Measurements from ENCODE around the gene ZNF836. TPM values are rescaled to one million over a fixed set of nuclear protein-coding genes. Genes with fewer than 3 reads are reported as not detected.

Gene ZNF836
- total and polyA plus RNA-seq, 2 experiments from 2014 or later: 2.9 to 9.4 TPM

- no peak overlapping the region for H3K27ac ChIP-seq
- H3K79me2 ChIP-seq: no peaks in the 10 kb centered on the region
- no peak overlapping the region for H3K4me2 ChIP-seq
- WGBS (ENCODE audit: low lambda C conversion rate, missing lambda C conversion rate): 98% methylated on average over 15 of the region's 15 CpGs
- no peaks in the 10 kb centered on the region for H3K27me3 ChIP-seq
- no peaks in the 10 kb centered on the region for H4K20me1 ChIP-seq (ENCODE audit: insufficient read depth, poor library complexity, severe bottlenecking)
- H2AFZ ChIP-seq: no peak overlapping the region
- no peak for DNase-seq (ENCODE audit: low spot score)
- no peaks in the 10 kb centered on the region for H3K9me2 ChIP-seq (replicated peaks; ENCODE audit: insufficient read depth)
- no peak for TF ChIP-seq EZH2 (IDR thresholded peaks at IDR 0.05; ENCODE audit: borderline replicate concordance)
- TF ChIP-seq, protein P1, sequence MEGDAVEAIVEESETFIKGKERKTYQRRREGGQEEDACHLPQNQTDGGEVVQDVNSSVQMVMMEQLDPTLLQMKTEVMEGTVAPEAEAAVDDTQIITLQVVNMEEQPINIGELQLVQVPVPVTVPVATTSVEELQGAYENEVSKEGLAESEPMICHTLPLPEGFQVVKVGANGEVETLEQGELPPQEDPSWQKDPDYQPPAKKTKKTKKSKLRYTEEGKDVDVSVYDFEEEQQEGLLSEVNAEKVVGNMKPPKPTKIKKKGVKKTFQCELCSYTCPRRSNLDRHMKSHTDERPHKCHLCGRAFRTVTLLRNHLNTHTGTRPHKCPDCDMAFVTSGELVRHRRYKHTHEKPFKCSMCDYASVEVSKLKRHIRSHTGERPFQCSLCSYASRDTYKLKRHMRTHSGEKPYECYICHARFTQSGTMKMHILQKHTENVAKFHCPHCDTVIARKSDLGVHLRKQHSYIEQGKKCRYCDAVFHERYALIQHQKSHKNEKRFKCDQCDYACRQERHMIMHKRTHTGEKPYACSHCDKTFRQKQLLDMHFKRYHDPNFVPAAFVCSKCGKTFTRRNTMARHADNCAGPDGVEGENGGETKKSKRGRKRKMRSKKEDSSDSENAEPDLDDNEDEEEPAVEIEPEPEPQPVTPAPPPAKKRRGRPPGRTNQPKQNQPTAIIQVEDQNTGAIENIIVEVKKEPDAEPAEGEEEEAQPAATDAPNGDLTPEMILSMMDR (IDR thresholded peaks at IDR 0.05; ENCODE audit: poor library complexity): no peak
- no peak for TF ChIP-seq EZH2phosphoT487 (IDR thresholded peaks at IDR 0.05; ENCODE audit: low read depth, severe bottlenecking, unreplicated experiment)
- H3K4me3 ChIP-seq: no peak overlapping the region
- peaks cover 8% of the 10 kb centered on the region for H3K36me3 ChIP-seq (replicated peaks; ENCODE audit: insufficient read depth, low read depth)
- H3K9me3 ChIP-seq (ENCODE audit: low read depth): peaks cover 65% of the 10 kb centered on the region
- H3K4me1 ChIP-seq (ENCODE audit: insufficient read depth): no peaks in the 10 kb centered on the region
These were observed 15.6 kb downstream of the ZNF836 start for GRCh38 chr19:52155596-52156359.

DNA sequence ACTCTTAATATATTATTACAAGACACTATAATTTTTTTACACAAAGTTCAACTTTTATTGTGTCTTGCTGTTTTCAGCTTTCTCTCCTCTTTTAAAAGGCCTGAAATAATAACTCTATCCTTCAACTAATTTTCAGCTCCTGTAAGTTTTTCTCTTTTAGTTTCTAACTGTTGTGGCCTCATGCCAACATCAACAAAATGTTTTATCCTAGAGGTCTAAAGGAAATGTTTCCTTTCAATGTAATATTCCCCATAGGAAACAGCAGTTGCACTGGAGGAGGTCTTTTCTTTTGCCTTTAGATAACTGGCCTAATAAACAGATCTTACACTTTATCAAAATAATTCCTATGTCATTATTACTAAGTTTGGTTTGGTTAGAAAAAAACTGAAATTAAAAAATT, 23.2 kb downstream of the ZNF836 start:
- Histone ChIP-seq H3K4me3 (no peak overlapping the region), H4K20me1 (ENCODE audit: insufficient read depth, poor library complexity, severe bottlenecking) (no peaks in the 10 kb centered on the region), H3K9me3 (ENCODE audit: low read depth) (peaks cover 27% of the 10 kb centered on the region), H2AFZ (no peak overlapping the region), H3K4me1 (ENCODE audit: insufficient read depth) (no peaks in the 10 kb centered on the region), H3K27me3 (no peaks in the 10 kb centered on the region), H3K79me2 (no peaks in the 10 kb centered on the region), H3K9me2 (replicated peaks; ENCODE audit: insufficient read depth) (no peaks in the 10 kb centered on the region), H3K27ac (no peak overlapping the region), H3K36me3 (replicated peaks; ENCODE audit: insufficient read depth, low read depth) (no peaks in the 10 kb centered on the region), H3K4me2 (no peak overlapping the region)
- TF ChIP-seq, protein P1 (IDR thresholded peaks at IDR 0.05; ENCODE audit: poor library complexity): no peak
- no peak for TF ChIP-seq EZH2 (IDR thresholded peaks at IDR 0.05; ENCODE audit: borderline replicate concordance)
- TF ChIP-seq EZH2phosphoT487 (IDR thresholded peaks at IDR 0.05; ENCODE audit: low read depth, severe bottlenecking, unreplicated experiment): no peak
- no peak for DNase-seq (ENCODE audit: low spot score)

DNA sequence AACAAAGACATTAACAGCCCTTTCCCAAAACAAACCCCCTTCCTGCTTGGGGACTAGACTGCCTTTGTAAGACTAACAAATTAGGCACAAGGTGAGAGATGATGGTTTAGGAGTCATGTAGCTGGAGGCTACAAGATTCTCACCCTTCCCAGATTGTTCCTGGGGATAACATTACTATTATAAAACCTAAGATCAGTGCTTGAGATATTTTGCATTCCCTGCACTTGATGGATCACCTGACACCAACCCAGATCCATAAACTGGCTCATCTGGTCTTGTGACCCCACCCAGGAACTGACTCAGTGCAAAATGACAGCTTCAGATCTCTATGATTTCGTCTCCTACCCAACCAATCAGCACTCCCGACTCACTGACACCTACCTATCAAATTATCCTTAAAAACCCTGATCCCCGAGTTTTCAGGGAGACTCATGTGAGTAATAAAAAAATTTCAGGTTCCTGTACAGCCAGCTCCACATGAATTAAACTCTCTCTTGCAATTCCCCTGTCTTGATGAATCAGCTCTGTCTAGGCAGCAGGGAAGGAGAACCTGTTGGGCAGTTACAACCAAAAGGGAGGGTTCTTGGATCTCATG, 29.3 kb downstream of the ZNF836 start:
- Histone ChIP-seq H3K9me2 (replicated peaks; ENCODE audit: insufficient read depth) (no peaks in the 10 kb centered on the region), H3K27ac (no peak overlapping the region), H3K79me2 (peaks cover 16% of the 10 kb centered on the region), H3K27me3 (no peaks in the 10 kb centered on the region), H3K4me1 (ENCODE audit: insufficient read depth) (peaks cover 7% of the 10 kb centered on the region), H3K4me2 (no peak overlapping the region), H2AFZ (no peak overlapping the region), H3K9me3 (ENCODE audit: low read depth) (peaks cover 6% of the 10 kb centered on the region), H3K36me3 (replicated peaks; ENCODE audit: insufficient read depth, low read depth) (no peaks in the 10 kb centered on the region), H3K4me3 (no peak overlapping the region), H4K20me1 (ENCODE audit: insufficient read depth, poor library complexity, severe bottlenecking) (no peaks in the 10 kb centered on the region)
- DNase-seq (ENCODE audit: low spot score): no peak
- 79% methylated on average over 3 of the region's 3 CpGs for WGBS (ENCODE audit: low lambda C conversion rate, missing lambda C conversion rate)
- TF ChIP-seq EZH2 (IDR thresholded peaks at IDR 0.05; ENCODE audit: borderline replicate concordance) (no peak), EZH2phosphoT487 (IDR thresholded peaks at IDR 0.05; ENCODE audit: low read depth, severe bottlenecking, unreplicated experiment) (no peak)
- TF ChIP-seq, protein P1 (IDR thresholded peaks at IDR 0.05; ENCODE audit: poor library complexity): no peak

All from hepatocyte (in vitro differentiated cells).